ENCODE data around the gene KRT40. TPM values are rescaled to one million over a fixed set of nuclear protein-coding genes. Genes with fewer than 3 reads are reported as not detected.
"Not testable (repeated sequence)": the region's sequence is repeated elsewhere in the genome, so short reads cannot be mapped to it uniquely, and the experiment has no call there.

The KRT40 gene
- total and polyA plus RNA-seq, 2 donors = not detected

- DNase-seq (ENCODE audit: extremely low spot score) = no peak
- Histone ChIP-seq H3K4me1 (ENCODE audit: insufficient read depth) (no peaks in the 10 kb centered on the region), H3K27ac (ENCODE audit: low read depth) (no peak overlapping the region), H3K36me3 (ENCODE audit: insufficient read depth) (no peaks in the 10 kb centered on the region), H3K4me3 (ENCODE audit: low read depth, low read length) (no peak overlapping the region)
- 82% methylated on average over 1 of the region's 1 CpG for WGBS
Measured at GRCh38 chr17:41009936-41010335, 25.8 kb upstream of the KRT40 start.

DNA sequence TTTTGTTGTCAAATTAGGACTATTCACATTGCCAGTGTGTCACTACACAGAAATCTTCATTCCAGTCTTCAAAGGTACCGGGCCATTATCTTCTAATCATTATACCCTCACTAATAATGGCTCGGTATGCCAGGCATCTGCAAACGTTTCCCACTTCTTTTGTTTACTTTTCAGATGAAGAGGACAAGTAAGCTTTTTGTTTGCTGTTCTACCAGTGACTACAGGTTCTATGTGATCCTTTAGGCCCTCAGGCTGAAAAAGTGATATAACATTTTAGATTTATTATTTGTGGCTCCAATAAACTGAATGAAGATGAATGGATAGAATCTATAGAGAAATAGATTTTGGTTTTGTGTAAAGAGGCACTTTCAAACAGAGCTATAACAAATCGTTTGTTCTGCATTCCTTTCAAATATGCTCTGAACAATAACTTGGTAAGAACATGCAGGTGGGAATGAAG lies 25.2 kb upstream of the KRT40 start:
- 40% methylated on average over 4 of the region's 4 CpGs for WGBS
- Histone ChIP-seq H3K4me1 (ENCODE audit: insufficient read depth) (no peaks in the 10 kb centered on the region), H3K27ac (ENCODE audit: low read depth) (no peak overlapping the region), H3K4me3 (ENCODE audit: low read depth, low read length) (no peak overlapping the region), H3K36me3 (ENCODE audit: insufficient read depth) (no peaks in the 10 kb centered on the region)
- no peak for DNase-seq (ENCODE audit: extremely low spot score)

GRCh38 chr17:41008811-41009210 lies 24.7 kb upstream of the KRT40 start, which contains the start of gene KRTAP3-1:
Gene KRTAP3-1 (minus strand): TSS chr17:41009128. CDS start chr17:41009074, 54 bp downstream.
- WGBS = 83% methylated on average over 8 of the region's 8 CpGs

GRCh38 chr17:41004397-41004796 lies 20.3 kb upstream of the KRT40 start:
- DNase-seq (ENCODE audit: extremely low spot score) = no peak
- Histone ChIP-seq H3K27ac (ENCODE audit: low read depth) (no peak overlapping the region), H3K4me3 (ENCODE audit: low read depth, low read length) (no peak overlapping the region), H3K36me3 (ENCODE audit: insufficient read depth) (no peaks in the 10 kb centered on the region), H3K4me1 (ENCODE audit: insufficient read depth) (no peaks in the 10 kb centered on the region)
- 84% methylated on average over 3 of the region's 3 CpGs for WGBS

More at GRCh38 chr17:41008811-41009210, 24.7 kb upstream of the KRT40 start, which contains the start of gene KRTAP3-1:
- no peaks in the 10 kb centered on the region for H3K36me3 ChIP-seq (ENCODE audit: insufficient read depth)
- no peaks in the 10 kb centered on the region for H3K4me1 ChIP-seq (ENCODE audit: insufficient read depth)
- H3K4me3 ChIP-seq (ENCODE audit: low read depth, low read length) = no peak within 1 kb of the TSS
- no peak for DNase-seq (ENCODE audit: extremely low spot score)
- no peak within 1 kb of the TSS for H3K27ac ChIP-seq (ENCODE audit: low read depth)

- WGBS = 66% methylated on average over 4 of the region's 4 CpGs
- no peaks in the 10 kb centered on the region for H3K4me1 ChIP-seq (ENCODE audit: insufficient read depth)
Measured at GRCh38 chr17:41003926-41004325, 19.8 kb upstream of the KRT40 start.

GRCh38 chr17:41002814-41003213 lies 18.7 kb upstream of the KRT40 start:
- no peaks in the 10 kb centered on the region for H3K4me1 ChIP-seq (ENCODE audit: insufficient read depth)
- no peaks in the 10 kb centered on the region for H3K36me3 ChIP-seq (ENCODE audit: insufficient read depth)
- no peak overlapping the region for H3K27ac ChIP-seq (ENCODE audit: low read depth)
- WGBS = 39% methylated on average over 5 of the region's 5 CpGs
- H3K4me3 ChIP-seq (ENCODE audit: low read depth, low read length) = no peak overlapping the region
- no peak for DNase-seq (ENCODE audit: extremely low spot score)

More at GRCh38 chr17:41003926-41004325, 19.8 kb upstream of the KRT40 start:
- DNase-seq (ENCODE audit: extremely low spot score) = no peak
- H3K27ac ChIP-seq (ENCODE audit: low read depth) = no peak overlapping the region
- no peak overlapping the region for H3K4me3 ChIP-seq (ENCODE audit: low read depth, low read length)
- no peaks in the 10 kb centered on the region for H3K36me3 ChIP-seq (ENCODE audit: insufficient read depth)

DNA sequence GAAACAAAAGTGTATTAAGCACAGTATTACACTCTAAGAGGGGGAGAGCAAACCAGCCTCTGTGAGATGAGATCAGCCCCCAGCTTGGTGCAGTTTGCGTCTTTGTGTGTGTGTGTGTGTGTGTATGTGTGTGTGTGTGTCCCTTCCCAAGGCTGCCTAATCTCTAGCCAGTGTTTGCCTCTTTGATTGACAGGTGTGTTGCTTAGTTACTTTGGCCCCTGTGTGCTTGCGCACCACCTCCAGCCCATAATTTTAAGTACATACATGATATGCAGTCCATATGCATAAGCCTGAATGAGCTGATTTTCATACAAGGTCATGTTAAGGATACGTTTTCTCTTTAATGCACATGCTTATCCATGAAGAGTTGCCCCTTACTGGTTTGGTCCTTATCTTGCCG lies 17.7 kb upstream of the KRT40 start:
- 75% methylated on average over 4 of the region's 4 CpGs for WGBS
- no peaks in the 10 kb centered on the region for H3K36me3 ChIP-seq (ENCODE audit: insufficient read depth)
- H3K4me3 ChIP-seq (ENCODE audit: low read depth, low read length) = no peak overlapping the region
- H3K27ac ChIP-seq (ENCODE audit: low read depth) = no peak overlapping the region
- no peak for DNase-seq (ENCODE audit: extremely low spot score)
- no peaks in the 10 kb centered on the region for H3K4me1 ChIP-seq (ENCODE audit: insufficient read depth)

DNA sequence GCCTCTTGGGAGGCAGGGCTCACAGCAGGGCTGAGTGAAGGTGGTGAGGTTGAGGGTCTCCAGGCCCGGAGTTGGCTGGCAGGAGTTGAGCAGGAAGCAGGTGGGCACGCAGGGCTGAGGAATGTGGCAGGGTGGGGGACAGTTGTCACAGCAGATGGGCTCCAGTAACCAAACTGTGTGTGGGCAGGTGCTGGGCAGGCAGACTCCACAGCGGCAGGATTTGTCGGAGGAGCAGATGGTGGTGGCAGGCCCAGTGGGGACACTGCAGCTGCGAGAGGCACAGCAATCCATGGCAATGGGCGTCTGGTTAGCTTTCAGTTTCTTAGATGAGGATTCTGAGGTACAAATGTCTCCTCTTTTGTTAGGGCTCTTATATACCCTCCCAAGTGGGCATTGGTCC lies 15.4 kb upstream of the KRT40 start, which contains the start of gene KRTAP3-2:
KRTAP3-2 (minus strand) TSS at position 344 of the 400 bp plus-strand sequence; CDS start at position 291, 53 bp downstream.
- H3K4me1 ChIP-seq (ENCODE audit: insufficient read depth); DNase-seq (ENCODE audit: extremely low spot score); H3K4me3 ChIP-seq (ENCODE audit: low read depth, low read length); H3K27ac ChIP-seq (ENCODE audit: low read depth); H3K36me3 ChIP-seq (ENCODE audit: insufficient read depth): not testable (repeated sequence)
- whole genome bisulfite sequencing = 88% methylated on average over 6 of the region's 6 CpGs

DNA sequence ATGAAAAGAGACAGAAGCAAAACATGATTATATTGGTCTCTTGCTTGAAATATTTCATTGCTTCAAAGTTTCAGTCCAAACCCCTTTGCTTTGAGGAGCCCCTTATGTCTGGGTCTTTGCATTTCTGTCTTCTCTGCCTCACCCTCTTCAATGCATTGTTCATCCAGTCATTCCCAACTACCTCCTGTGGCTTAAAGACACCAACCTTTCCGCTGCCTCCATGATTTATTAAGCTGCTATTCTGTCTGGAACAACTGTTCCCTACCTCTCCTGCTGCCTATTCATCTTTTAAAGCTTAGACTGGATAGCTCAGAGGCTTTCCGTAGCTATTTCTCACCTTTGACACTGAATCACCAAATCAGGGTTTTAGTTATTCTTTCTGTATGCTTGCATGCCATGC lies 13.2 kb upstream of the KRT40 start:
- Histone ChIP-seq H3K4me1 (ENCODE audit: insufficient read depth) (no peaks in the 10 kb centered on the region), H3K4me3 (ENCODE audit: low read depth, low read length) (no peak overlapping the region), H3K27ac (ENCODE audit: low read depth) (no peak overlapping the region), H3K36me3 (ENCODE audit: insufficient read depth) (no peaks in the 10 kb centered on the region)
- DNase-seq (ENCODE audit: extremely low spot score) = no peak
- 67% methylated on average over 2 of the region's 2 CpGs for WGBS

GRCh38 chr17:40996829-40997228 lies 12.7 kb upstream of the KRT40 start:
- Histone ChIP-seq H3K27ac (ENCODE audit: low read depth) (no peak overlapping the region), H3K4me1 (ENCODE audit: insufficient read depth) (no peaks in the 10 kb centered on the region), H3K36me3 (ENCODE audit: insufficient read depth) (no peaks in the 10 kb centered on the region), H3K4me3 (ENCODE audit: low read depth, low read length) (no peak overlapping the region)
- 72% methylated on average over 4 of the region's 4 CpGs for WGBS
- DNase-seq (ENCODE audit: extremely low spot score) = no peak

DNA sequence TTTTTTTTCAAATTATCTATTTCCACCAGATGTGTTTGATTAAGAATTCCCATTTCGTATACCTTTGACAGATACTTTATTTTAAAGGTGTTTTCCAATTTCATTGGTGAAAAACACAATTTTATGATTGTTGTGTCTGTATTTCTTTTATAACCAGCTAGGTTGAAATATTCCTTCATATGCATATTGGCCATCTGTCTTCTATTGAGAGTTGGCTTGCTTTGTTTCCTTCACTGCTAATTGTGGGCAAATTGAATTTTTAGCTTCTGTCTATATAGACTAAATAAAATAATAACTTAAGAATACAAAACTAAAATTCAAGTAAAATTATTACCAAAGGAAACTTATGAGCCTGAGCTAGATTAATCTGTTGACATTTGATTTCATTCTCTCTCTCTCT lies 11.0 kb upstream of the KRT40 start:
- no peak for DNase-seq (ENCODE audit: extremely low spot score)
- Histone ChIP-seq H3K4me1 (ENCODE audit: insufficient read depth) (no peaks in the 10 kb centered on the region), H3K4me3 (ENCODE audit: low read depth, low read length) (no peak overlapping the region), H3K27ac (ENCODE audit: low read depth) (no peak overlapping the region), H3K36me3 (ENCODE audit: insufficient read depth) (no peaks in the 10 kb centered on the region)
- WGBS = 33% methylated on average over 1 of the region's 1 CpG

DNA sequence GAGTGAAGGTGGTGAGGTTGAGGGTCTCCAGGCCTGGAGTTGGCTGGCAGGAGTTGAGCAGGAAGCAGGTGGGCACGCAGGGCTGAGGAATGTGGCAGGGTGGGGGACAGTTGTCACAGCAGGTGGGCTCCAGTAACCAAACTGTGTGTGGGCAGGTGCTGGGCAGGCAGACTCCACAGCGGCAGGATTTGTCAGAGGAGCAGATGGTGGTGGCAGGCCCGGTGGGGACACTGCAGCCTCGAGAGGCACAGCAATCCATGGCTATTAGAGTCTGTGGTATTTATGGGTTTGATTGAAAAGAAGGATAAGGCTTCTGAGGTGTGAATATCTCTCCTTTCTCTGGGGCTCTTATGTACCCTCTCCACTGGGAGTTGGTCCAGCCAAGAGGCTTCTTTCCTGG lies 9.7 kb upstream of the KRT40 start, which contains the start of gene KRTAP3-3:
KRTAP3-3 (minus strand) TSS at position 326 of the 400 bp plus-strand sequence; CDS start at position 259, 67 bp downstream.
- 19% methylated on average over 4 of the region's 4 CpGs for WGBS

GRCh38 chr17:40993084-40993483 lies 9.0 kb upstream of the KRT40 start:
- DNase-seq (ENCODE audit: extremely low spot score) = no peak
- Histone ChIP-seq H3K4me3 (ENCODE audit: low read depth, low read length) (no peak overlapping the region), H3K4me1 (ENCODE audit: insufficient read depth) (no peaks in the 10 kb centered on the region), H3K36me3 (ENCODE audit: insufficient read depth) (no peaks in the 10 kb centered on the region), H3K27ac (ENCODE audit: low read depth) (no peak overlapping the region)
- WGBS = 88% methylated on average over 2 of the region's 2 CpGs

More for the DNA sequence above, 9.7 kb upstream of the KRT40 start, which contains the start of gene KRTAP3-3:
- H3K4me3 ChIP-seq (ENCODE audit: low read depth, low read length) = no peak within 1 kb of the TSS
- H3K27ac ChIP-seq (ENCODE audit: low read depth) = no peak within 1 kb of the TSS
- H3K36me3 ChIP-seq (ENCODE audit: insufficient read depth) = no peaks in the 10 kb centered on the region
- DNase-seq (ENCODE audit: extremely low spot score) = no peak
- H3K4me1 ChIP-seq (ENCODE audit: insufficient read depth) = no peaks in the 10 kb centered on the region

DNA sequence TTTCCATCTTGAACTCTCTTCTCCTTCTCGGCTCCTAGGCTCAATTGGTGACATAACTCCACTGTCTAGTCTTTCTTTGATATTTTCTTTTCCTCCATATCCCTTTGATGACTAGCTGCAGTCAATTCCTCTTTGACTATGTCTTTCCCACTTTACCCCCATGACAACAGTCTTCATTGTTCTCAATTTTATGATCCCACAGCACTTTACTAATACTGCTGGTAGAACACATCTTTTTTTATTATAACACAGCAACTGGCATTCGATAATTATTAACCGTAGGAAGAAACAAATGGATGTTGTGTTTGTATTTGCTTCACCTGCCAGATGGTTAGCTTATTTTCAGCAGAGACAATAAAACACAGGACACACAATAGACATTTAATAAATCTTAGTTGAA lies 8.5 kb upstream of the KRT40 start:
- DNase-seq (ENCODE audit: extremely low spot score) = no peak
- H3K36me3 ChIP-seq (ENCODE audit: insufficient read depth) = no peaks in the 10 kb centered on the region
- H3K4me1 ChIP-seq (ENCODE audit: insufficient read depth) = no peaks in the 10 kb centered on the region
- no peak overlapping the region for H3K4me3 ChIP-seq (ENCODE audit: low read depth, low read length)
- H3K27ac ChIP-seq (ENCODE audit: low read depth) = no peak overlapping the region
- 81% methylated on average over 3 of the region's 3 CpGs for WGBS

DNA sequence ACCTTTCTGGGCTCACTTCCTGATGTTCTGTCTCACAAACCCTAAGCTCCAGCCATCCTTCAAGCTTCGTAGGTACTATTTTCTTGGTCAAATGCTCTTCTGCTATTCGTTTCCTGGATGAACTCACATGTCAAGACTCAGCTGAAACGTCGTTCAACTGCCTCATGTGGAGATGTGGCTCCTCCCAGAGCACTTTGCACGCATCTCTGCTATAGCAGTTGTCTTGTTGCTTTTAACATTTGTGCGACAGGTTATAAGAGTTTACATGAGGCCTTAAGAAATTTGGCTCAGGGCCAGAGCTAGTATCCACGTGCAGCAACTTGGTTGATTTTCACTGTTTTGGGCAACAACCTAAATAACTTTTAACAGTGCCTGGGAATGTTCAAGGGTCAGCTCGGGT lies 2.8 kb upstream of the KRT40 start:
- no peak for DNase-seq (ENCODE audit: extremely low spot score)
- 47% methylated on average over 8 of the region's 8 CpGs for WGBS
- Histone ChIP-seq H3K4me1 (ENCODE audit: insufficient read depth) (no peaks in the 10 kb centered on the region), H3K27ac (ENCODE audit: low read depth) (no peak overlapping the region), H3K36me3 (ENCODE audit: insufficient read depth) (no peaks in the 10 kb centered on the region), H3K4me3 (ENCODE audit: low read depth, low read length) (no peak overlapping the region)
